Measurements from ENCODE around the gene LOXHD1.

DNA sequence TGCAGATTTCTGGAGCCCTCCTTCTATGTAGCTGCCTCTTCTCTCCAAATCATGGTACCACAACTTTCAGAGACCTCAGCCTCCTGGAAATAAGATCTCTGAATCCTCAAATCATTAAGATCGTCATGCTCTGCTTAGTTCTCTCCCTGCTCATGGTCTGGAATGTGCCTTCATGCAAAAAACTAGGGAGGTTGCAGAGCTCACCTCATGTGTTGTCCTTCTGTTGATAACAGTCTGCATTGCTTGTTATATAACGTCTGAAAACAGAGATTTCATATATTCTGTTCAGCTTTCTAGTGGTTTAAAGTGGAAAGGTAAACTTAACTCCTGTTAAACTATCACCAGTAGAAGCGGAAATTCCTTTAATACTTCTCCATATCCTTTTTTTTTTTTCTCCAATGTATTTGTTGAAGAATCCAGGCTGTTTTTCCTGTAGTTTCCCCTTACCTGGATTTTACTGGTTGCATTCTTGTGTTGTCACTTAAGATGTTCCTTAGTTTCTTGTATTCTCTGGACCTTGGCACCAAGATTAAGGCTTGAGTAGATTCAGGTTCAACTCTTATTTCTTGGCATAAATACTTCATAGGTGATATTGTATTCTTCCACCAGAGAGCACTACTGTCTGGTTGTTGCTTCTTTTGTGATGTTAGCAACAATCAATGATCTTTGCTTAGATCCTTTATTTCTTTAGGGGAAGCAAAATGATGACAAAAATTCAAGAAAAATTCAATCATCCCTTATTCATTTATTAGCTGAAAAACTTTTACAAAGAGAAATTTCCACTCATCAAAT lies 211.3 kb downstream of the LOXHD1 start:
- TF ChIP-seq, protein P1, sequence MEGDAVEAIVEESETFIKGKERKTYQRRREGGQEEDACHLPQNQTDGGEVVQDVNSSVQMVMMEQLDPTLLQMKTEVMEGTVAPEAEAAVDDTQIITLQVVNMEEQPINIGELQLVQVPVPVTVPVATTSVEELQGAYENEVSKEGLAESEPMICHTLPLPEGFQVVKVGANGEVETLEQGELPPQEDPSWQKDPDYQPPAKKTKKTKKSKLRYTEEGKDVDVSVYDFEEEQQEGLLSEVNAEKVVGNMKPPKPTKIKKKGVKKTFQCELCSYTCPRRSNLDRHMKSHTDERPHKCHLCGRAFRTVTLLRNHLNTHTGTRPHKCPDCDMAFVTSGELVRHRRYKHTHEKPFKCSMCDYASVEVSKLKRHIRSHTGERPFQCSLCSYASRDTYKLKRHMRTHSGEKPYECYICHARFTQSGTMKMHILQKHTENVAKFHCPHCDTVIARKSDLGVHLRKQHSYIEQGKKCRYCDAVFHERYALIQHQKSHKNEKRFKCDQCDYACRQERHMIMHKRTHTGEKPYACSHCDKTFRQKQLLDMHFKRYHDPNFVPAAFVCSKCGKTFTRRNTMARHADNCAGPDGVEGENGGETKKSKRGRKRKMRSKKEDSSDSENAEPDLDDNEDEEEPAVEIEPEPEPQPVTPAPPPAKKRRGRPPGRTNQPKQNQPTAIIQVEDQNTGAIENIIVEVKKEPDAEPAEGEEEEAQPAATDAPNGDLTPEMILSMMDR (conservative IDR thresholded peaks at IDR 0.05 in 1 of 2, IDR thresholded peaks at IDR 0.05 in 1 of 2; ENCODE audit: extremely low read depth in 1 of 2, insufficient read depth in 1 of 2, low read depth in 1 of 2, low read length in 2 of 2), result peak in 1 of 2 donors; percentile 30
- TF ChIP-seq EZH2 (IDR thresholded peaks at IDR 0.05; ENCODE audit: borderline replicate concordance, low read length), result no peak
